MCF 10A (cell line): ENCODE data around the gene MVK. TPM values are rescaled to one million over a fixed set of nuclear protein-coding genes. Genes with fewer than 3 reads are reported as not detected.
A peak's percentile ranks its signal among the peaks of the same experiment; 100 is the strongest.

Source experiments
- Bru-seq: library from RNA; stranded (reverse); fragments of 400-500 nt; gene quantifications from one replicate; lab custom pipeline; 2021; lab: Mats Ljungman, UMichigan
- BruChase-seq, 2 experiments: library from RNA; stranded (reverse); fragments of 400-500 nt; gene quantifications; one replicate each; lab custom pipeline; 2021; lab: Mats Ljungman, UMichigan
- BruUV-seq: library from RNA; stranded (reverse); fragments of 400-500 nt; replicated peaks from 2 replicates; lab custom pipeline; 2021; lab: Mats Ljungman, UMichigan
- CTCF ChIA-PET: fragments of 300-600 bp; sonication (Branson Sonifier 250); formaldehyde crosslinking; extraction: SDS; loops from one replicate; lab custom pipeline; 2021; ENCODE audit warnings: antibody characterized with exemption, inconsistent platforms; lab: Yijun Ruan, JAX
- POLR2A ChIA-PET: fragments of 300-600, 350-650 bp; sonication (Branson Sonifier 250); formaldehyde crosslinking; extraction: SDS; loops from one replicate; lab custom pipeline; 2020; ENCODE audit warnings: antibody characterized with exemption, inconsistent platforms; lab: Yijun Ruan, JAX
- DNase-seq: peaks from one replicate; pipeline ENCODE4 v3.0.0-alpha.2; 2018; ENCODE audit not compliant: unreplicated experiment
- H3K27ac Mint-ChIP-seq: one replicate; pipeline ENCODE4 v1.8.0; 2022; ENCODE audit warnings: mild to moderate bottlenecking, low read depth, mixed read lengths; ENCODE audit not compliant: unreplicated experiment
- H3K27me3 Mint-ChIP-seq: one replicate; pipeline ENCODE4 v1.8.0; 2022; ENCODE audit warnings: mixed read lengths; ENCODE audit not compliant: insufficient read depth, unreplicated experiment
- H3K36me3 Mint-ChIP-seq: one replicate; pipeline ENCODE4 v1.8.0; 2022; ENCODE audit warnings: mild to moderate bottlenecking, moderate library complexity, mixed read lengths; ENCODE audit not compliant: insufficient read depth, unreplicated experiment
- H3K4me1 Mint-ChIP-seq: one replicate; pipeline ENCODE4 v1.8.0; 2022; ENCODE audit warnings: mixed read lengths; ENCODE audit not compliant: insufficient read depth, unreplicated experiment
- H3K4me3 Mint-ChIP-seq: one replicate; pipeline ENCODE4 v1.8.0; 2022; ENCODE audit warnings: mild to moderate bottlenecking, moderate library complexity, mixed read lengths; ENCODE audit not compliant: unreplicated experiment
- H3K9me3 Mint-ChIP-seq: one replicate; pipeline ENCODE4 v1.8.0; 2022; ENCODE audit warnings: mixed read lengths; ENCODE audit not compliant: unreplicated experiment
- intact Hi-C: fragments of 100-400 bp; cut with micrococcal nuclease; formaldehyde crosslinking; loops from 2 replicates; pipeline ENCODE4 v1.14.1; 2022
- long read RNA-seq: library from polyadenylated mRNA; stranded (forward); transcript quantifications from one replicate; pipeline ENCODE4 v2.0.0, GENCODE V29; 2022
- total RNA-seq: library from RNA; stranded (reverse); gene quantifications from 2 replicates; pipeline ENCODE4 v1.2.3, GENCODE V29; 2022
- TF ChIP-seq, protein P1 (sequence below): fragments of 200-600 bp; IDR thresholded peaks from one replicate; pipeline ENCODE4 v1.8.0; 2022; ENCODE audit warnings: antibody characterized with exemption, mild to moderate bottlenecking; ENCODE audit not compliant: unreplicated experiment

The MVK gene
- total RNA-seq (15.5 and 17.1 TPM in 2 replicates), Bru-seq, nascent RNA (percentile 54 among the genes with signal in this experiment), BruChase-seq, experiment 1, labeled RNA remaining after a 6-hour chase (percentile 56 among the genes with signal in this experiment), BruChase-seq, experiment 2, labeled RNA remaining after a 2-hour chase (percentile 57 among the genes with signal in this experiment)
- long read RNA-seq, full-length matches to known transcripts = 48 of 57 reads
- long read RNA-seq, partial matches to known transcripts = 2 of 57 reads
- long read RNA-seq, other reads (novel, unspliced or antisense) = 7 of 57 reads

- ChIA-PET POLR2A (interaction anchor here (0.6 to 3.6 kb wide), 25 partner anchors 9 to 397 kb away, joined by 3 to 40 read pairs (median 4); partner anchors contain the start of genes KCTD10 and UBE3B), CTCF (interaction anchor here (0.6 to 2.0 kb wide), 7 partner anchors 9 to 1875 kb away, joined by 3 to 10 read pairs (median 3); no protein-coding TSS in a partner anchor)
- TSS peak; percentile 75 for BruUV-seq
- Mint-ChIP-seq H3K4me1 (peaks cover 16% of the 10 kb centered on the region), H3K4me3 (peak within 1 kb of the TSS; percentile 92), H3K27ac (peak within 1 kb of the TSS; percentile 97), H3K9me3 (no peaks in the 10 kb centered on the region), H3K27me3 (no peaks in the 10 kb centered on the region), H3K36me3 (peaks cover 76% of the 10 kb centered on the region)
- DNase-seq = peak; percentile 100
- intact Hi-C loops = loop anchor here (2.0 kb wide), 1 partner anchor 54 kb away; no protein-coding TSS in a partner anchor
- TF ChIP-seq, protein P1, sequence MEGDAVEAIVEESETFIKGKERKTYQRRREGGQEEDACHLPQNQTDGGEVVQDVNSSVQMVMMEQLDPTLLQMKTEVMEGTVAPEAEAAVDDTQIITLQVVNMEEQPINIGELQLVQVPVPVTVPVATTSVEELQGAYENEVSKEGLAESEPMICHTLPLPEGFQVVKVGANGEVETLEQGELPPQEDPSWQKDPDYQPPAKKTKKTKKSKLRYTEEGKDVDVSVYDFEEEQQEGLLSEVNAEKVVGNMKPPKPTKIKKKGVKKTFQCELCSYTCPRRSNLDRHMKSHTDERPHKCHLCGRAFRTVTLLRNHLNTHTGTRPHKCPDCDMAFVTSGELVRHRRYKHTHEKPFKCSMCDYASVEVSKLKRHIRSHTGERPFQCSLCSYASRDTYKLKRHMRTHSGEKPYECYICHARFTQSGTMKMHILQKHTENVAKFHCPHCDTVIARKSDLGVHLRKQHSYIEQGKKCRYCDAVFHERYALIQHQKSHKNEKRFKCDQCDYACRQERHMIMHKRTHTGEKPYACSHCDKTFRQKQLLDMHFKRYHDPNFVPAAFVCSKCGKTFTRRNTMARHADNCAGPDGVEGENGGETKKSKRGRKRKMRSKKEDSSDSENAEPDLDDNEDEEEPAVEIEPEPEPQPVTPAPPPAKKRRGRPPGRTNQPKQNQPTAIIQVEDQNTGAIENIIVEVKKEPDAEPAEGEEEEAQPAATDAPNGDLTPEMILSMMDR = no peak
Measured at GRCh38 chr12:109573029-109573913, at the start of gene MVK, which contains the start of gene MMAB. Gene MVK (plus strand): TSS chr12:109573794. CDS start chr12:109574823, 1,029 bp downstream. Gene MMAB (minus strand): TSS chr12:109573504. CDS start chr12:109573480, 24 bp downstream.

DNA sequence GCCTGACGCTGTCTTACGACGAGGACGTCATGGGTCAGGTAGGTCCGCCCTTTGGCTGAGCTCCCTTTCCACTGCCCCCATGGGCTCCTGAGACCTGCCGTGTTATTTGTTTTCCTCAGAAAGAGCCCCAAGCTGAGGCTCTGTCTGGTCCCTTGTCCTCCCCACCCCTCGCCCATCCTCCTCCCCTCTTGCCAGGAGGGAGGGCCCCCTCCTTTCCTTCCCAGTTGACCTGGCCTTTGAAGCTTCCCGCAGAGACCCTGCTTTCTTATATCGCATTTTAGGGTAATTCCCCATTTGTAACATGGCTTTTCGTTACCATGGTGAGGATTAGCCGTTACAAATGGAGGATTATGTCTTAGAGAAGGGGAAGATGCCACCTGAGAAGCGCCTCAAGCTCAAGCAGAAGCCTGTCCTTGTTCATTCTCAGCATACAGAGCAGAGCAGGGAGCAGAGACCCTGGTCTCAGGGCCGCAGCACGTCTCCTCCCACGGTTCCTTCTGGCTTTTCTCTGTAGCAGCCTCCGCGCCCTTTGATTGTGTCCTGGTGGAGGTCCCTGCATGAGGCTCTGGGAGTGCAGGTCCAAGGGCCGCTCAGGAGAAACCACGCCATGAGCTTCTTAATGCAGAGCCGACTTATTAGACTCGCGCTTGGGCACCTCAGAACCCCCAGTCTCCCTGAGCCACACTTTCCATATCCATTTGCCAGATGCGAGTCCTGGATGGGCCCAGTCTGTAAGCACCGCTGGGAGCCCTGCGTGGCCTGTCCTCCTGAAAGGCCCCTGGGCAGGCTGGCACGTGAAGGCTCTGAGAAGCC lies 48.9 kb upstream of the MVK start:
- no peaks in the 10 kb centered on the region for H3K4me1 Mint-ChIP-seq
- no TSS peak for BruUV-seq
- CTCF ChIA-PET = interaction anchor here (0.6 to 1.7 kb wide), 7 partner anchors 9 to 273 kb away, joined by 3 to 7 read pairs (median 3); no protein-coding TSS in a partner anchor
- intact Hi-C loops = no loop called here
- no peak overlapping the region for H3K27ac Mint-ChIP-seq
- TF ChIP-seq, protein P1 = no peak
- H3K4me3 Mint-ChIP-seq = no peak overlapping the region
- no peaks in the 10 kb centered on the region for H3K9me3 Mint-ChIP-seq
- peaks cover 71% of the 10 kb centered on the region for H3K36me3 Mint-ChIP-seq
- H3K27me3 Mint-ChIP-seq = no peaks in the 10 kb centered on the region
- DNase-seq = no peak
- POLR2A ChIA-PET = no interaction called here

DNA sequence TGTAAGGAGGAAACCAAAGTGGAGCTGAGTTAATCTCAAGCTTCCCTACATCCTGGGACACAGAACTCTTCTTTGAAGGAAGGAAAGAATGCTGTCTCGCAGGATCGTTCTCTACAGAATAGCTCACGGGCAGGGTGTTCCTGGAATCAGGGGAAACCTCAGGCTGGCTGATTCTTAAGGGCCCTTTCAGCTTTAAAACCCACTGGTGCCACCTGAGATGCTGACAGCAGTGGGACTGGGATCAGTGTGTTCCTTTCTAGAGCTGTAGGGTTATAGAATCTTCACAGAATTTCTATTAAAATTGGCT lies 48.4 kb upstream of the MVK start:
- DNase-seq = no peak
- no peaks in the 10 kb centered on the region for H3K4me1 Mint-ChIP-seq
- H3K9me3 Mint-ChIP-seq = no peaks in the 10 kb centered on the region
- ChIA-PET POLR2A (no interaction called here), CTCF (interaction anchor here (0.6 to 1.7 kb wide), 6 partner anchors 9 to 895 kb away, joined by 3 to 7 read pairs (median 3); no protein-coding TSS in a partner anchor)
- no peak overlapping the region for H3K4me3 Mint-ChIP-seq
- H3K27me3 Mint-ChIP-seq = no peaks in the 10 kb centered on the region
- no TSS peak for BruUV-seq
- H3K27ac Mint-ChIP-seq = no peak overlapping the region
- intact Hi-C loops = no loop called here
- peaks cover 65% of the 10 kb centered on the region for H3K36me3 Mint-ChIP-seq
- TF ChIP-seq, protein P1 = no peak
